Measurements from ENCODE around the gene LAMA4.

Gene LAMA4
- total RNA-seq, result 0 to 0.04 (median 0) reads per million in 3 experiments

- DNase-seq, result no peak
Measured at GRCh38 chr6:112253841-112254816, at the start of gene LAMA4. TSS of gene LAMA4 (minus strand) at chr6:112254567. CDS start at chr6:112254150, 417 bp downstream.

GRCh38 chr6:112302142-112302705, 47.9 kb upstream of the LAMA4 start:
- no peak for DNase-seq

- DNase-seq, result no peak
Measured at GRCh38 chr6:112300896-112301295, 46.5 kb upstream of the LAMA4 start.

- no peak for DNase-seq
Measured at GRCh38 chr6:112298816-112299281, 44.5 kb upstream of the LAMA4 start.

- no peak for DNase-seq
Measured at GRCh38 chr6:112298021-112298745, 43.8 kb upstream of the LAMA4 start.

- DNase-seq, result no peak
Measured at GRCh38 chr6:112296694-112297093, 42.3 kb upstream of the LAMA4 start.

GRCh38 chr6:112296122-112296521, 41.8 kb upstream of the LAMA4 start:
- DNase-seq, result no peak

GRCh38 chr6:112291161-112291762, 36.9 kb upstream of the LAMA4 start:
- no peak for DNase-seq

- no peak for DNase-seq
Measured at GRCh38 chr6:112289038-112289566, 34.7 kb upstream of the LAMA4 start.

- no peak for DNase-seq
Measured at GRCh38 chr6:112288475-112288874, 34.1 kb upstream of the LAMA4 start.

- no peak for DNase-seq
Measured at GRCh38 chr6:112287577-112288225, 33.3 kb upstream of the LAMA4 start.

- no peak for DNase-seq
Measured at GRCh38 chr6:112286500-112287144, 32.3 kb upstream of the LAMA4 start.

GRCh38 chr6:112286010-112286409, 31.6 kb upstream of the LAMA4 start:
- DNase-seq, result peak; percentile 58

- no peak for DNase-seq
Measured at GRCh38 chr6:112284603-112285002, 30.2 kb upstream of the LAMA4 start.

GRCh38 chr6:112283621-112284020, 29.3 kb upstream of the LAMA4 start:
- DNase-seq, result no peak

- no peak for DNase-seq
Measured at GRCh38 chr6:112281821-112282615, 27.7 kb upstream of the LAMA4 start.

- DNase-seq, result no peak
Measured at GRCh38 chr6:112279031-112279935, 24.9 kb upstream of the LAMA4 start.

- no peak for DNase-seq
Measured at GRCh38 chr6:112275365-112275764, 21.0 kb upstream of the LAMA4 start.

- no peak for DNase-seq
Measured at GRCh38 chr6:112274774-112275173, 20.4 kb upstream of the LAMA4 start.

Measured in central memory CD4-positive, alpha-beta T cell (primary cell).